Measurements from ENCODE around the gene MOB1B.
"Not testable (repeated sequence)": the region's sequence is repeated elsewhere in the genome, so short reads cannot be mapped to it uniquely, and the experiment has no call there.

The MOB1B gene

GRCh38 chr4:71008196-71008595 lies 106.0 kb downstream of the MOB1B start:
- no peak for DNase-seq (ENCODE audit: low read depth, low spot score)

- no peak for DNase-seq (ENCODE audit: low read depth, low spot score)
Observed at GRCh38 chr4:71009086-71009485, 106.9 kb downstream of the MOB1B start.

GRCh38 chr4:71009890-71010588 lies 107.9 kb downstream of the MOB1B start:
- DNase-seq (ENCODE audit: low read depth, low spot score) = peak; percentile 65

GRCh38 chr4:71011451-71011850 lies 109.3 kb downstream of the MOB1B start:
- no peak for DNase-seq (ENCODE audit: low read depth, low spot score)

- not testable (repeated sequence) for DNase-seq (ENCODE audit: low read depth, low spot score)
Observed at GRCh38 chr4:71017391-71017790, 115.2 kb downstream of the MOB1B start.

- peak; percentile 41 for DNase-seq (ENCODE audit: low read depth, low spot score)
Observed at GRCh38 chr4:71020611-71021010, 118.4 kb downstream of the MOB1B start.

- DNase-seq (ENCODE audit: low read depth, low spot score) = no peak
Observed at GRCh38 chr4:71025654-71026053, 123.5 kb downstream of the MOB1B start.

GRCh38 chr4:71026086-71026485 lies 123.9 kb downstream of the MOB1B start:
- DNase-seq (ENCODE audit: low read depth, low spot score) = peak; percentile 82

GRCh38 chr4:71027611-71028010 lies 125.4 kb downstream of the MOB1B start:
- no peak for DNase-seq (ENCODE audit: low read depth, low spot score)

- peak; percentile 6 for DNase-seq (ENCODE audit: low read depth, low spot score)
Observed at GRCh38 chr4:71029504-71029903, 127.3 kb downstream of the MOB1B start.

GRCh38 chr4:71032106-71032505 lies 129.9 kb downstream of the MOB1B start:
- DNase-seq (ENCODE audit: low read depth, low spot score) = peak; percentile 80

Measured in astrocyte of the hippocampus (primary cell).